Measurements from ENCODE around the gene TXN. TPM values are rescaled to one million over a fixed set of nuclear protein-coding genes. Genes with fewer than 3 reads are reported as not detected.

The TXN gene
- total and polyA plus RNA-seq, 2 of the 8 experiments (the other 6 are each of a cell fraction or from before 2014, with no cell fraction given), result 297 to 419 TPM

GRCh38 chr9:110214090-110214489 lies 42.2 kb downstream of the TXN start:
- H4K5ac ChIP-seq (ENCODE audit: insufficient read length, low read depth, low read length), result no peak overlapping the region
- H3K9me3 ChIP-seq (ENCODE audit: insufficient read depth in 2 of 2, low read depth in 1 of 2, low read length in 1 of 2), result 0 out of 4 replicates have a peak, but pooled peaks cover 0 to 2% of the 10 kb centered on the region in 2 experiments
- POLR2A ChIA-PET (ENCODE audit: partially characterized antibody), result interaction anchor here (1.5 kb wide), 1 partner anchor 42 kb away, joined by 3 read pairs; the partner anchor contains the start of gene TXN
- no peaks in the 10 kb centered on the region for H3K27me3 ChIP-seq (replicated peaks in 1 of 4; ENCODE audit: control insufficient read depth in 3 of 4, extremely low read depth in 1 of 4, insufficient read depth in 3 of 4, low read length in 3 of 4)
- no peak overlapping the region for H2BK15ac ChIP-seq (ENCODE audit: low read length)
- no peak overlapping the region for H2BK20ac ChIP-seq (ENCODE audit: low read length)
- H2BK5ac ChIP-seq (ENCODE audit: low read depth, low read length), result no peak overlapping the region
- H3K79me1 ChIP-seq (ENCODE audit: low read depth, low read length), result no peaks in the 10 kb centered on the region
- no peak overlapping the region for H3K9ac ChIP-seq (replicated peaks in 1 of 4; ENCODE audit: extremely low read depth in 1 of 4, low read depth in 3 of 4, low read length in 3 of 4)
- no peaks in the 10 kb centered on the region for H3K4me1 ChIP-seq (replicated peaks in 1 of 4; ENCODE audit: control insufficient read depth in 3 of 4, insufficient read depth in 4 of 4, low read length in 3 of 4)
- H3K4me2 ChIP-seq (ENCODE audit: insufficient read depth in 1 of 2, low read depth in 2 of 2, low read length in 2 of 2), result no peak overlapping the region
- H2BK120ac ChIP-seq (replicated peaks; ENCODE audit: low read depth, low read length), result no peak overlapping the region
- no peak overlapping the region for H3K23ac ChIP-seq (ENCODE audit: insufficient read length)
- H3K27ac ChIP-seq (ENCODE audit: low read depth, low read length), result no peak overlapping the region
- H2AFZ ChIP-seq (ENCODE audit: low read length), result 0 out of 2 replicates have a peak overlapping the region, but pooled peaks have one; percentile 12
- CTCF ChIA-PET (ENCODE audit: partially characterized antibody), result interaction anchor here (0.6 to 13.3 kb wide), 9 partner anchors 9 to 471 kb away, joined by 3 to 166 read pairs (median 3); no protein-coding TSS in a partner anchor
- no peaks in the 10 kb centered on the region for H3K79me2 ChIP-seq (ENCODE audit: control insufficient read depth in 1 of 2, insufficient read depth in 2 of 2, low read length in 2 of 2)
- H3K36me3 ChIP-seq (ENCODE audit: control insufficient read depth in 2 of 4, insufficient read depth in 4 of 4, low read length in 3 of 4), result no peaks in the 10 kb centered on the region
- H2BK12ac ChIP-seq (ENCODE audit: low read depth, low read length), result no peak overlapping the region
- H3K56ac ChIP-seq (replicated peaks; ENCODE audit: insufficient read length, low read depth, low read length), result no peak overlapping the region
- no peak overlapping the region for H2AK5ac ChIP-seq (ENCODE audit: low read depth, low read length)
- FAIRE-seq, result no peak
- H4K91ac ChIP-seq (replicated peaks; ENCODE audit: insufficient read length, low read length), result no peak overlapping the region
- WGBS, 2 experiments (ENCODE audit: extremely low coverage in 1 of 2, insufficient coverage in 1 of 2, insufficient read length in 1 of 2, insufficient replicate concordance in 2 of 2, low coverage in 1 of 2, low lambda C conversion rate in 2 of 2, missing lambda C conversion rate in 1 of 2), result 95% methylated on average over 6 of the region's 6 CpGs; no CpG with 5 or more reads in 1 of the 2 experiments
- no peak overlapping the region for H3K4ac ChIP-seq (replicated peaks; ENCODE audit: insufficient read length, low read depth, low read length)
- no peak overlapping the region for H3K14ac ChIP-seq (ENCODE audit: insufficient read length)
- DNase-seq (ENCODE audit: low read depth in 1 of 2, low spot score in 2 of 2), result no peak
- H3K18ac ChIP-seq (ENCODE audit: extremely low read depth, low read length), result no peak overlapping the region
- no peaks in the 10 kb centered on the region for H3K23me2 ChIP-seq (ENCODE audit: low read depth, low read length)
- H4K8ac ChIP-seq (ENCODE audit: extremely low read depth, insufficient read depth, low read length), result no peak overlapping the region
- H3K4me3 ChIP-seq (ENCODE audit: extremely low read depth in 1 of 4, insufficient read depth in 2 of 4, low read depth in 3 of 4, low read length in 4 of 4), result no peak overlapping the region
- H4K20me1 ChIP-seq (replicated peaks in 1 of 2; ENCODE audit: control insufficient read depth in 1 of 2, insufficient read depth in 2 of 2, low read length in 2 of 2), result no peaks in the 10 kb centered on the region
- TF ChIP-seq KDM4A (IDR thresholded peaks at IDR 0.05; ENCODE audit: low read depth, low read length, severe bottlenecking) (no peak), SP1 (IDR thresholded peaks at IDR 0.05; ENCODE audit: low read depth, low read length) (no peak), RAD21 (IDR thresholded peaks at IDR 0.05 in 1 of 2, conservative IDR thresholded peaks at IDR 0.05 in 1 of 2; ENCODE audit: low read depth in 2 of 2, low read length in 2 of 2) (no peak), SAP30 (IDR thresholded peaks at IDR 0.05; ENCODE audit: insufficient read depth, insufficient replicate concordance, low read length) (no peak), CHD1 (IDR thresholded peaks at IDR 0.05; ENCODE audit: low read depth, low read length) (no peak), RBBP5 (IDR thresholded peaks at IDR 0.05; ENCODE audit: borderline replicate concordance, low read depth, low read length) (no peak), CEBPB (IDR thresholded peaks at IDR 0.05; ENCODE audit: low read depth, low read length) (no peak), BCL11A (IDR thresholded peaks at IDR 0.05; ENCODE audit: low read depth in 2 of 2, low read length in 2 of 2) (no peak), EP300 (IDR thresholded peaks at IDR 0.05; ENCODE audit: borderline replicate concordance in 1 of 2, low read depth in 2 of 2, low read length in 2 of 2) (no peak), JUN (IDR thresholded peaks at IDR 0.05; ENCODE audit: low read depth, low read length) (no peak), TAF7 (optimal IDR thresholded peaks at IDR 0.05; ENCODE audit: borderline replicate concordance, low read depth, low read length) (no peak)
- TF ChIP-seq, protein P1, sequence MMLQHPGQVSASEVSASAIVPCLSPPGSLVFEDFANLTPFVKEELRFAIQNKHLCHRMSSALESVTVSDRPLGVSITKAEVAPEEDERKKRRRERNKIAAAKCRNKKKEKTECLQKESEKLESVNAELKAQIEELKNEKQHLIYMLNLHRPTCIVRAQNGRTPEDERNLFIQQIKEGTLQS (IDR thresholded peaks at IDR 0.05; ENCODE audit: insufficient read depth, low read depth, low read length), result no peak
- TF ChIP-seq, protein P2, sequence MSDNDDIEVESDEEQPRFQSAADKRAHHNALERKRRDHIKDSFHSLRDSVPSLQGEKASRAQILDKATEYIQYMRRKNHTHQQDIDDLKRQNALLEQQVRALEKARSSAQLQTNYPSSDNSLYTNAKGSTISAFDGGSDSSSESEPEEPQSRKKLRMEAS (IDR thresholded peaks at IDR 0.05), result no peak

Measured in H1 (cell line).